ENCODE results near the gene WDR7.

Gene WDR7

GRCh38 chr18:56803051-56803450, 151.9 kb downstream of the WDR7 start:
- no peak for DNase-seq (ENCODE audit: low read depth in 2 of 2)

DNA sequence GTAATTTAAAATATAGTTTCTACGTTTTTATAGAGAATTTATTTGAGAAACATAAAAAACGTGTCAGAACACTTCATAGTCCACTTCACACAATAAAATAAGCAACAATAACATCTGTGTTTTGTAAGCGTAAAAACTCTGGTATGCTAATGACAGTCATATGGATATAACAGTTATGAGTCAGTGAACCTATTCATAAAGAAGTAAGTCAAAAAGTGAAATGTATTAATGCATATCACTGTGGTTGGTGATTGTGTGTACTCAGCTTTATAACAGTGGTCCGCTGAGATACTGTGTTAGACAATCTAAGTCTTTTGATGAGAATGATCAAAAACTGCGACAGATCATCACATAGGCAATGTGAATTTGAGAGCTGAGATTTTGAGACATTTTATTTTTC, 153.2 kb downstream of the WDR7 start:
- DNase-seq (ENCODE audit: low read depth in 2 of 2), result no peak

DNA sequence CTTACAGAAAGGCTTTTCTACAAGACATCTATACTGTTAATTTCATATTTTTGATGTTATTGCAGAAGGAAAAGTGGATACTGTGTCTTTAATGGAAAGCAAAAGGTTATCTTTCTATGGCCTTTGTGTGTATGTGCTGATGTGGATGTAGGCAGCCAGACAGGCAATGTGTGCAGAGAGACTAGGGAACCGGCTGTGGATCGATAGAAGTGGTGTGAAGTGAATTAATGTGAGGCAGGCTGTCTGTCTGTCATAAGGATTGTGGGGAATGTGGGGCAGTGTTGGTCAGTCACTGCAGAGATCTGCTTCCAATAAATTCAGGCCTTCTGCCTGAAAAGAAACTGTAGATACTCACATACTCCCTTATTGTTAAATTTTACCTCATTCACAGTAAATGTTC, 156.7 kb downstream of the WDR7 start:
- no peak for DNase-seq (ENCODE audit: low read depth in 2 of 2)

DNA sequence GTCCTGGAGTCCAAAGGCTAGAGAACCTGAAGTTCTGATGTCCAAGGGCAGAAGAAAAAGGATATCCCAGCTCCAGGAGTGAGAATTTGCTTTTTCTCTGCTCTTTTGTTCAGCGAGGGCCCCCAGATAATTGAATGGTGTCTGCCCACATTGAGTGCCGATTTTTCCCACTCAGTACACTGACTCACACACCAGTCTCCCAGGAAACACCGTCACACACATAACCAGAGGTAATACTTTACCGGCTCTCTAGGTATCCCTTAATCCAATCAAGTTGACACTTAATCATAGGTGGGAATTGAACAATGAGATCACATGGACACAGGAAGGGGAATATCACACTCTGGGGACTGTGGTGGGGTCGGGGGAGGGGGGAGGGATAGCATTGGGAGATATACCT, 161.5 kb downstream of the WDR7 start:
- no peak for DNase-seq (ENCODE audit: low read depth in 2 of 2)

DNA sequence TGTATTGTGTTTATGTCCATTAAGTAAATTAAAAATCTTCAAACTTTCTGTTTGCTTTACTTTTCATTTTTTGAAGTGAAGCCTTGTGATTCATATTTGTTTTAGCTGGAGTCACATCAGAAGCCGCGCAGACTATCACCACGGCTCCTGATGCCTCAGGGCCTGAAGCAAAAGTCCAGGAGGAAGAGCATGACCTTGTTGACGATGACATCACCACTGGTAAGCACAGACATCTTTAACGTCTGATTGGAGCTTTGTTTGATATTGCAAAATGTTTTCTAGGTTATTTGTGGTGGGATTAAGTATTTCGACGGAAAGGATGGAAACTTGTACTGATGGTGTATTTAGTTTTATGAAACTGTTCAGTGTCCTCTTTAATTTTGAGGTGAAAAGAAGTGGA, 164.8 kb downstream of the WDR7 start:
- DNase-seq (ENCODE audit: low read depth in 2 of 2), result no peak

DNA sequence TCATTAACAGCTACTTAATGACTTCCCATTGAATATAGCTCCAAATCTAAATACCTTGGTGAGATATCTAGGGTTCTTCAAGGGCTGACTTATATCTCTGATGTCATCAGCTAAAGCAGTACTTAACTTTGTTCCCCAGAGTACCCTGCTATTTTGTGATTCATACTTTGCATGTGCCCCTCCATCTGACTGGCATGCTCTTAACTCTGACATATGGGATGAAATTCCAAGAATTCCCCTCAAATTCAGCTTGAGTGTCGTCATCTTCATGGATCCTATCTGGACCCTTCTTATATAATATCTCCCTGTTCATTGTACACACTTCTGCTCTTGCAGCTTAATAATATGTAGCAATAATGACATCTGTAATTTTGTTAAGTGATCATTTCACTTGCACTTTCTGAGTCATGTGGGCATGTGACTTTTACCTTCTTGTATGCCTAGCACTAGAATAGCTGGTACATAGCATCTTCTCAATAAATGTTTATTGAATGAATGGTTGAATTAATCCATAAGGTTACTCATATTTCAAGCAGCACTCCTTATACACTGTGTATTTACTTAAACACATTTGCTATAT, 172.9 kb downstream of the WDR7 start:
- DNase-seq (ENCODE audit: low read depth in 2 of 2), result no peak

DNA sequence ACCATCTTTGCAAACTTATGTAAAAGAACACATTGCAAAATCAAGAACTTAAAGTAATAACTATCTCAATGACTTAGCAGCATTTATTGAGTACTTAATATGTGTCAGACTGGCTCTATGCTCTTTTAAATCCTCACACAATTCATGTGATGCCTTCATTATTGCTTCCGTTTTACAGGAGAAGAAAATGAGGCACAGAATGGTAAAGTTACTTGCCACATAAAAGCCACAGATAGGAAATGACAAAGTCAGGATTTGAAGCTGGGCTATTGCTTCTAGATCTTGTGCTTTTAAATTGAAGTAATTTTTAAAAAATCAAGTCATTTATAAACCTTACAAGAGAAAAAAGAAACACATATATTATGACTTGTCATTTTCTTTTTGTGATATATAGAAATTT, 174.2 kb downstream of the WDR7 start:
- DNase-seq (ENCODE audit: low read depth in 2 of 2), result no peak

DNA sequence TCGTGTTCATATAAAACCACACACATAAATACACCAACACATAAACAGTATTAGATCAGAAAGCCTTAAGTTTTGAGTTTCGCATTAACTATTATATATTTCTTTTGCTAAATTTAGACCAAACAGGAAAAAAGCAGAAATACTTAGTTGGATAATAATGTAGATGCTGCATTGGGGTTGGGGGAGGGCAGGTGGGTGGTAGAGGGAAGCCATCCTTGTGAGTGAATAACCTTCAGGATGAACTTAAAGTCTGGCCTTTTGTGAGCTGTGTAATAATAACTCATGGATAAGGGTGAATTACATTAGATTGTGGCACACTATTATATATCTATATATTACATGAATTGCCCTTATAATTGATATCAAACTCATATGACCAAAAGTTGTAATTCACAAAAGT, 174.7 kb downstream of the WDR7 start:
- DNase-seq (ENCODE audit: low read depth in 2 of 2), result no peak

GRCh38 chr18:56831988-56832387, 180.8 kb downstream of the WDR7 start:
- DNase-seq (ENCODE audit: low read depth in 2 of 2), result no peak

DNA sequence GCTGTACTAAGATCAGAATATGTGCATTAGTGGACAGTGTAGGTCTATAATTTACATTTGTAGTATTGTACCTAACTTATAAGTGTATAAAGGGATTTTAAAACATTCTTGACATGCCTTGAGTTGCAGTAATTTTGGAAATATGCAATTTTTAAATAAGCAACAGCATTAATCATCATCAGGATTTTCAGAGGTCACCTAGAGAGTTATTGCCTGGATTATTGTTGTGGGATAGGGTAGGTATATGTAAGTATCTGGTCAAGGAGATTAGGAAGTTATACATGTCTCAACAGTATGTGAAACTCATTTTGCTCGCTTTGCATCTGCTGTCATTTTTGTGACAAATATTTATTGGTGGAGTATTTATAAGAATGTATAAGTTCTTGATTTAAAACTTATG, 184.2 kb downstream of the WDR7 start:
- DNase-seq (ENCODE audit: low read depth in 2 of 2), result no peak

DNA sequence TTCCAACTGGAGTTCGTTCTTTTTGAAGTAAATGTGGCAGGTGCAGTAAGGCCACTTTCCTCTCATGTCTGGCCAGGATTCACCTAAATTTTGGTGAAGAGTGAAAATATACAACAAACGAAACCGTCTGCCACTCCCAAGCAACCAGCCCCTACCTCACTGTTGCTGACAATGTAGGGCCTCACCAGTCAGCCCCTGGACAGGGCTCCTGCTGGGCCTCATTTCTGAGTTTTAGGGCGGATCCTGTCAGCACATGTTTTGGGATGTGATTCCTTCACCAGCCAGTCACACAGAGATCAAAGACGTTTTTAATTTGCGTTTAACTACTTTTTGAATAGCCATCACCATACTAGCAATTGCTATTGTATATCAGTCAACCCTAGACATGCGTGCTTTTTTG, 185.0 kb downstream of the WDR7 start:
- DNase-seq (ENCODE audit: low read depth in 2 of 2), result no peak

DNA sequence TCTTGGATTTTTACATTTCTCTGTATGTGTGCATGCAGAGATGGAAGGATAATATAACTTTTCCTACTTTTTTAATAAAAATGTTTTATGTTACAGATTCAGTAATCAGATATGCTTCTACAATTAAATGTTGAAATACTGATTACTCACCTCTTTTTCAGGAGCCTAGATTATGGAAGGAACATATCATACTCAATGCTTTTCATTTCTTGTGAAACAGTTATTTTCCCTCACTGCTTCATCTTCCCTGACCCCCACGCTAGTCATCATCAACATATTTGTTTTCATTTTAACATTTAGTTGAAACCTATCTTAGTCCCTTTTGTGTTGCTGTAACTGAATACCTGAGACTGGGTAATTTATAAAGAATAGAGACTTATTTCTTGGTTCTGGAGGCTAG, 190.7 kb downstream of the WDR7 start:
- DNase-seq (ENCODE audit: low read depth in 2 of 2), result no peak

GRCh38 chr18:56843241-56843640, 192.1 kb downstream of the WDR7 start:
- no peak for DNase-seq (ENCODE audit: low read depth in 2 of 2)

DNA sequence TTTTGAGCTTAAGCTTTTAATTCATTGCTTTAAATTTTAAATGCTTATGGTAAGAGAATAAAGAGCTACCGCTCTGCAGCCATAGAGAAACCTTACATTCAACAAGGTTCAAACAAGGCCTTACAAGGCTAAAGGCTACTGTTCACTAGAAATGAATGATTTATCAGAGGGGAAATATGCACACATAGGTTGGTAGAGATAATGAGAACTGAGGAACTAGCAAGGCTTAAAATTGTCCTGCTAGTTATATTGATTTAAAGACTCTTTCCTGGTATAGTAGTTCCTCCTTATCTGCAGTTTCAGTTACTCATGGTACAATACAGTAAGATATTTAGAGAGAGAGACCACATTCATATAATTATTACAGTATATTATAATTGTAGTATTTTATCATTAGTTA, 193.4 kb downstream of the WDR7 start:
- no peak for DNase-seq (ENCODE audit: low read depth in 2 of 2)

- no peak for DNase-seq (ENCODE audit: low read depth in 2 of 2)
Observed at GRCh38 chr18:56851774-56852173, 200.6 kb downstream of the WDR7 start.

- no peak for DNase-seq (ENCODE audit: low read depth in 2 of 2)
Observed at GRCh38 chr18:56853961-56854360, 202.8 kb downstream of the WDR7 start.

- DNase-seq (ENCODE audit: low read depth in 2 of 2), result no peak
Observed at GRCh38 chr18:56861244-56861643, 210.1 kb downstream of the WDR7 start.

GRCh38 chr18:56869189-56869777, 218.1 kb downstream of the WDR7 start:
- no peak for DNase-seq (ENCODE audit: low read depth in 2 of 2)

DNA sequence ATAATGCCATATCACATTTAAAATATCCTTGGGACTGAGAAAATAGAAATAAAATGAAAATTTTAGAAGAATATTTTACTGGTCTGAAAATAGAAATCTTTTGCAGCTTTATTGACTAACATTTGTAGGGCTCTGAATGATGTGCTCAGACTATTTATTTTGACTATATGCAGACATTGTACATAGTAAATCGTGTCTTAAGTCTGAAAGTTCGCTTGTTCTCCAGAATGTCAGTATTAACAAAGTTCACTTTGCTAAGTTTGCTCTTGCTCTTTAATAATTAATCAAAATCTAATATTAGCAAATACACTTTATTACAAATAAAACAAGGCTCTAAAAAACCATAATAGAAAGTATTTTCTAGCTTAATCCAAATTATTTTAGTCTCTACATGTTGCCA, 219.8 kb downstream of the WDR7 start:
- DNase-seq (ENCODE audit: low read depth in 2 of 2), result no peak

DNA sequence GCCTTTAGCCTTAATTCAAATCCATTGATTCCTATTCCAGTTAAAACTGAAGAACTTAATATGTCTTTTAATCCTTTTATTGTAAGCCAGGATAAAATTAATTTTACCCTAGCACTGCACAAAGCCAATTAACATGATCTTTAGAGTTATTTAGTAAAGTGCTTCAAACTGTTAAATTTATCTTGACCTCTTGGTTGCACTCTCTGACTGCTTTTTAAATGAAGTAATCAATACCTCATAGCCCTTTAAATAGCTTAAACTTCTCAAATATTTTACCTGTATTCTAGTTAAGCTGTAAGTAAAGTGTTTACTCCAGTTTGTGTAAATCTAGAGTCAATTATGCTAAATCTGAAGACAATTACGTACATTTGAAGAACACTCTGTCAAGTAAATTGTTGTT, 221.0 kb downstream of the WDR7 start:
- no peak for DNase-seq (ENCODE audit: low read depth in 2 of 2)

DNA sequence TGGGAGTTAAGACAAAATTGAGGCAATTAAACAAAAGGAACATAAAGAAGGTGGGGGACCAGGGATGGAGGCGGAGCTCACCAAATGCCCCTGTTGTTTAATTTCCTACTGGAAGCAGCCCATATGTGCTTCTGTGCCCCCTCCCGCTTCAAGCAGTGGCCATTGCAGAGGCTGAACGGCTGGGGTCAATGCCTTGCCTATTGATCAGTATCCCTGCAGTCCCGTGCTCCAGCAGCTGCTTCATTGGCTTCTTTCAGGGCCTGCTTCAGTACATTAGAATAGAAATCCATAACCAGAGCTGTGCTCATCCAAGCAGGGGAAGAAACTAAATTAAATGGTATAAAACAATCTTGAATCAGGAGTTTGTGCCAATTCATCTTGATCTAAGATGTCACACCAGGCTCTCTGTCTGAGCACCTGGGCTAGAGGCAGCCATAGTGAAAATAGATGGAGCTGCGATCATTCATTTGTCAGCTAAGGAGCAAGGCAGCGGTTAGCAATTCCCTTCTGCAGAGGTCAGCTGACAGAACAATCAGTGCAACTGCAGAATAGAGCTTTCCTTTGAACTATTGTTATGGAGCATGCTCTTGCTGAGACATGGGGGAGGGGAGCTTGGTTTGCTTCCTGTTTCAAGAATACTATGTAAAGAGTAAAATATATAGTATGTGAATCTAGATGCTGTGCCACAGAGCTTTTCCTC, 222.4 kb downstream of the WDR7 start:
- no peak for DNase-seq (ENCODE audit: low read depth in 2 of 2)

GRCh38 chr18:56878711-56879110, 227.6 kb downstream of the WDR7 start:
- DNase-seq (ENCODE audit: low read depth in 2 of 2), result no peak

DNA sequence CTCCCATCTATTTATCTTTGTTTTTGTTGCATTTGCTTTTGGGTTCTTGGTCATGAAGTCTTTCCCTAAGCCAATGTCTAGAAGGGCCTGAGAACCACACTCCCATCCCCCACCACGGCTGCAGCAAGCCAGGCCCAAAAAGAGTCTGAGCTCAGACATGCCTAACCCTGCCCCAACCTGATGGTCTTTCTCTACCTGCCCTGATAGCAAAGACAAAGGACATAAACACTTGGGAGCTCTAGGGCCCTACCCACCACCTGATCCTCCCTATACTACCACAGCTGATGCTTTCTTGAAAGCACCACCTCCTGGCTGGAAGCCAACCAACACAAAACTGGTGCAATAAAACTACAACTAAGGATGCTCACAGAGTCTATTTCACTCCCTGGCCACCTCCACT, 233.4 kb downstream of the WDR7 start:
- no peak for DNase-seq (ENCODE audit: low read depth in 2 of 2)

- no peak for DNase-seq (ENCODE audit: low read depth in 2 of 2)
Observed at GRCh38 chr18:56888978-56889377, 237.8 kb downstream of the WDR7 start.
